Breast epithelium (tissue), 3 donors: ENCODE data around the gene TMEM254.

Experiments
- POLR2A ChIP-seq: fragments of 450-650 bp; IDR thresholded peaks from one replicate; pipeline ENCODE4 v1.6.1; 2016; ENCODE audit warnings: antibody characterized with exemption, mild to moderate bottlenecking, moderate library complexity
- POLR2AphosphoS5 ChIP-seq, 3 donors: sonication (generic); formaldehyde crosslinking; IDR thresholded peaks; one replicate each; pipeline ENCODE4 v1.6.1; 2017; ENCODE audit warnings: antibody characterized with exemption in 3 of 3
- TF ChIP-seq, protein P1 (sequence below), 3 donors: fragments of 450-650 bp; IDR thresholded peaks; one replicate each; pipeline ENCODE4 v1.5.1; 2016 to 2017; ENCODE audit warnings: antibody characterized with exemption in 3 of 3, mild to moderate bottlenecking in 3 of 3, moderate library complexity in 3 of 3

DNA sequence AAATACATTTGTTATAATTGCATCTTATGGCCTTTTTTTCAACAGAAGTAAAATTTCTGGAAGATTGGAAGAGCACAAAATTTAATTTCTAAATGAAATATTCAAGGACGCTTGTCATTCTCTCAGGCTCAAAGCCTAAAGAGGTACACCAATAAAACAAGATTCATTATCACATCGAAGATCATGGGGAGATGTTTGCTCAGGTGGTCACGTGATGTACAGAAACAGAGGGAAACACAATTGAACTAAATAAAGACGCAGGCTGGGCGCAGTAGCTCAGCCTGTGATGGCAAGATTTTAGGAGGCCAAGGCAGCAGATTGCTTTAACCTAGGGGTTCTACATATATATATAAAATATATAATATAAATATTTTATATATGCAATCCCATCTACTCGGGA is 37.3 kb upstream of the TMEM254 start:
- TF ChIP-seq, protein P1, sequence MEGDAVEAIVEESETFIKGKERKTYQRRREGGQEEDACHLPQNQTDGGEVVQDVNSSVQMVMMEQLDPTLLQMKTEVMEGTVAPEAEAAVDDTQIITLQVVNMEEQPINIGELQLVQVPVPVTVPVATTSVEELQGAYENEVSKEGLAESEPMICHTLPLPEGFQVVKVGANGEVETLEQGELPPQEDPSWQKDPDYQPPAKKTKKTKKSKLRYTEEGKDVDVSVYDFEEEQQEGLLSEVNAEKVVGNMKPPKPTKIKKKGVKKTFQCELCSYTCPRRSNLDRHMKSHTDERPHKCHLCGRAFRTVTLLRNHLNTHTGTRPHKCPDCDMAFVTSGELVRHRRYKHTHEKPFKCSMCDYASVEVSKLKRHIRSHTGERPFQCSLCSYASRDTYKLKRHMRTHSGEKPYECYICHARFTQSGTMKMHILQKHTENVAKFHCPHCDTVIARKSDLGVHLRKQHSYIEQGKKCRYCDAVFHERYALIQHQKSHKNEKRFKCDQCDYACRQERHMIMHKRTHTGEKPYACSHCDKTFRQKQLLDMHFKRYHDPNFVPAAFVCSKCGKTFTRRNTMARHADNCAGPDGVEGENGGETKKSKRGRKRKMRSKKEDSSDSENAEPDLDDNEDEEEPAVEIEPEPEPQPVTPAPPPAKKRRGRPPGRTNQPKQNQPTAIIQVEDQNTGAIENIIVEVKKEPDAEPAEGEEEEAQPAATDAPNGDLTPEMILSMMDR (IDR thresholded peaks at IDR 0.05) = no peak
- TF ChIP-seq POLR2A (no peak), POLR2AphosphoS5 (IDR thresholded peaks at IDR 0.05) (no peak)
